HepG2 (cell line): Measurements from ENCODE around the gene BABAM2.

Source experiments
- CBFB ChIP-seq: sonication (generic); formaldehyde crosslinking; IDR thresholded peaks from 2 replicates; pipeline ENCODE4 v1.4.0; 2020; ENCODE audit warnings: missing genetic modification reagents
- HDAC6 ChIP-seq: fragments of 200-600 bp; sonication (generic); IDR thresholded peaks from 2 replicates; pipeline ENCODE4 v1.7.0; 2017; ENCODE audit warnings: mild to moderate bottlenecking, antibody characterized with exemption, low read length, low read depth
- MZF1 ChIP-seq: sonication (generic); formaldehyde crosslinking; IDR thresholded peaks from 2 replicates; pipeline ENCODE4 v1.8.1; 2023; ENCODE audit warnings: mild to moderate bottlenecking, missing genetic modification reagents, borderline replicate concordance
- POLR2A ChIP-seq, 2 experiments: IDR thresholded peaks; 2 replicates each; pipeline ENCODE4 v1.6.1; 2011; ENCODE audit warnings: low read depth in 2 of 2, low read length in 2 of 2, mild to moderate bottlenecking in 1 of 2, moderate library complexity in 1 of 2; ENCODE audit not compliant: insufficient read depth in 1 of 2
- POLR2AphosphoS5 ChIP-seq: IDR thresholded peaks from 2 replicates; pipeline ENCODE4 v1.6.1; 2012; ENCODE audit warnings: low read depth, low read length
- SNAI1 ChIP-seq: sonication (generic); formaldehyde crosslinking; IDR thresholded peaks from 2 replicates; pipeline ENCODE4 v1.5.0; 2020; ENCODE audit warnings: mild to moderate bottlenecking, missing genetic modification reagents, borderline replicate concordance
- TBP ChIP-seq: sonication (generic); formaldehyde crosslinking; IDR thresholded peaks from 2 replicates; pipeline ENCODE4 v1.5.0; 2020; ENCODE audit warnings: missing genetic modification reagents
- ZBTB7A ChIP-seq: sonication (generic); formaldehyde crosslinking; IDR thresholded peaks from 2 replicates; pipeline ENCODE4 v1.8.0; 2022; ENCODE audit warnings: mild to moderate bottlenecking, missing genetic modification reagents
- ZNF720 ChIP-seq: sonication (generic); formaldehyde crosslinking; IDR thresholded peaks from 2 replicates; pipeline ENCODE4 v1.4.0; 2020; ENCODE audit warnings: missing genetic modification reagents
- TF ChIP-seq, protein P1 (sequence below): sonication (generic); formaldehyde crosslinking; IDR thresholded peaks from 2 replicates; pipeline ENCODE4 v1.5.0; 2020; ENCODE audit warnings: mild to moderate bottlenecking, missing genetic modification reagents, moderate library complexity
- TF ChIP-seq, protein P2 (sequence below): sonication (generic); formaldehyde crosslinking; IDR thresholded peaks from 2 replicates; pipeline ENCODE4 v1.4.0; 2020; ENCODE audit warnings: mild to moderate bottlenecking, missing genetic modification reagents
- TF ChIP-seq, protein P3 (sequence below): sonication (generic); formaldehyde crosslinking; IDR thresholded peaks from 2 replicates; pipeline ENCODE4 v1.4.0; 2020; ENCODE audit warnings: low read depth, mild to moderate bottlenecking, missing genetic modification reagents
- TF ChIP-seq, protein P4 (sequence below): fragments of 450-650 bp; IDR thresholded peaks from 2 replicates; pipeline ENCODE4 v1.6.1; 2017
- TF ChIP-seq, protein P5 (sequence below), 2 experiments: sonication (generic) in 1 of 2; formaldehyde crosslinking in 1 of 2; IDR thresholded peaks; 2 replicates each; pipeline versions ENCODE4 v1.4.0 to v1.6.1; 2018 to 2020; ENCODE audit warnings: missing genetic modification reagents in 2 of 2, borderline replicate concordance in 1 of 2, low read depth in 1 of 2, mild to moderate bottlenecking in 1 of 2, missing biosample characterization in 1 of 2

DNA sequence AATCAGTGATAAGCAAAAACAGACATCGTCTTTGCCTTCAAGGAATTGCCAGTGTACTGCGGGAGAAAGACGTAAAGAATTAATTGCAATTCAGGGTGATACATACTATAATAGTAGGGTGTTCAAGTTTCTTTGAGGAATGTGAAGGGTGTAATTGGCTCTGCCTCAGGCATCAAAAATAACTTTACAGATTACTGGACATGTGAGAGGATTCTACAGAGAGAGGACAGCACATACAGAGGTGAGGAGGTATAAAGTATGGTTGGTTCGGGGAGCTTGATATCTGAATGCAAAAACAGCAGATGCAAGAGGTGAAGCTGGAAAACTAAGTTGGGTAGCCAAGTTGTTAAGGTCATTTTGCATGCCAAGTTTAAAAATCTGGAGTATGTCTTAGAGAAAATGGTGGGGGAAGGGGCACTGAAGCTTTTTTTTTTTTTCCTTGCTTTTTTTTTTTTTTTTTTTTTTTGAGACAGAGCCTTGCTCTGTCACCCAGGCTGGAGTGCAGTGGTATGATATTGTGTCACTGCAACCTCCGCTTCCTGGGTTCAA is 274.6 kb downstream of the BABAM2 start:
- TF ChIP-seq, protein P1, sequence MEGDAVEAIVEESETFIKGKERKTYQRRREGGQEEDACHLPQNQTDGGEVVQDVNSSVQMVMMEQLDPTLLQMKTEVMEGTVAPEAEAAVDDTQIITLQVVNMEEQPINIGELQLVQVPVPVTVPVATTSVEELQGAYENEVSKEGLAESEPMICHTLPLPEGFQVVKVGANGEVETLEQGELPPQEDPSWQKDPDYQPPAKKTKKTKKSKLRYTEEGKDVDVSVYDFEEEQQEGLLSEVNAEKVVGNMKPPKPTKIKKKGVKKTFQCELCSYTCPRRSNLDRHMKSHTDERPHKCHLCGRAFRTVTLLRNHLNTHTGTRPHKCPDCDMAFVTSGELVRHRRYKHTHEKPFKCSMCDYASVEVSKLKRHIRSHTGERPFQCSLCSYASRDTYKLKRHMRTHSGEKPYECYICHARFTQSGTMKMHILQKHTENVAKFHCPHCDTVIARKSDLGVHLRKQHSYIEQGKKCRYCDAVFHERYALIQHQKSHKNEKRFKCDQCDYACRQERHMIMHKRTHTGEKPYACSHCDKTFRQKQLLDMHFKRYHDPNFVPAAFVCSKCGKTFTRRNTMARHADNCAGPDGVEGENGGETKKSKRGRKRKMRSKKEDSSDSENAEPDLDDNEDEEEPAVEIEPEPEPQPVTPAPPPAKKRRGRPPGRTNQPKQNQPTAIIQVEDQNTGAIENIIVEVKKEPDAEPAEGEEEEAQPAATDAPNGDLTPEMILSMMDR: no peak
- TF ChIP-seq HDAC6 (no peak), POLR2AphosphoS5 (no peak), ZBTB7A (CRISPR knock-in tag) (no peak), MZF1 (CRISPR knock-in tag) (no peak), POLR2A (IDR thresholded peaks at IDR 0.05; ENCODE audit: insufficient read depth in 1 of 2, low read depth in 2 of 2, low read length in 2 of 2) (no peak), ZNF720 (no peak), SNAI1 (CRISPR knock-in tag) (no peak), TBP (no peak), CBFB (CRISPR knock-in tag) (no peak)
- TF ChIP-seq, protein P2, sequence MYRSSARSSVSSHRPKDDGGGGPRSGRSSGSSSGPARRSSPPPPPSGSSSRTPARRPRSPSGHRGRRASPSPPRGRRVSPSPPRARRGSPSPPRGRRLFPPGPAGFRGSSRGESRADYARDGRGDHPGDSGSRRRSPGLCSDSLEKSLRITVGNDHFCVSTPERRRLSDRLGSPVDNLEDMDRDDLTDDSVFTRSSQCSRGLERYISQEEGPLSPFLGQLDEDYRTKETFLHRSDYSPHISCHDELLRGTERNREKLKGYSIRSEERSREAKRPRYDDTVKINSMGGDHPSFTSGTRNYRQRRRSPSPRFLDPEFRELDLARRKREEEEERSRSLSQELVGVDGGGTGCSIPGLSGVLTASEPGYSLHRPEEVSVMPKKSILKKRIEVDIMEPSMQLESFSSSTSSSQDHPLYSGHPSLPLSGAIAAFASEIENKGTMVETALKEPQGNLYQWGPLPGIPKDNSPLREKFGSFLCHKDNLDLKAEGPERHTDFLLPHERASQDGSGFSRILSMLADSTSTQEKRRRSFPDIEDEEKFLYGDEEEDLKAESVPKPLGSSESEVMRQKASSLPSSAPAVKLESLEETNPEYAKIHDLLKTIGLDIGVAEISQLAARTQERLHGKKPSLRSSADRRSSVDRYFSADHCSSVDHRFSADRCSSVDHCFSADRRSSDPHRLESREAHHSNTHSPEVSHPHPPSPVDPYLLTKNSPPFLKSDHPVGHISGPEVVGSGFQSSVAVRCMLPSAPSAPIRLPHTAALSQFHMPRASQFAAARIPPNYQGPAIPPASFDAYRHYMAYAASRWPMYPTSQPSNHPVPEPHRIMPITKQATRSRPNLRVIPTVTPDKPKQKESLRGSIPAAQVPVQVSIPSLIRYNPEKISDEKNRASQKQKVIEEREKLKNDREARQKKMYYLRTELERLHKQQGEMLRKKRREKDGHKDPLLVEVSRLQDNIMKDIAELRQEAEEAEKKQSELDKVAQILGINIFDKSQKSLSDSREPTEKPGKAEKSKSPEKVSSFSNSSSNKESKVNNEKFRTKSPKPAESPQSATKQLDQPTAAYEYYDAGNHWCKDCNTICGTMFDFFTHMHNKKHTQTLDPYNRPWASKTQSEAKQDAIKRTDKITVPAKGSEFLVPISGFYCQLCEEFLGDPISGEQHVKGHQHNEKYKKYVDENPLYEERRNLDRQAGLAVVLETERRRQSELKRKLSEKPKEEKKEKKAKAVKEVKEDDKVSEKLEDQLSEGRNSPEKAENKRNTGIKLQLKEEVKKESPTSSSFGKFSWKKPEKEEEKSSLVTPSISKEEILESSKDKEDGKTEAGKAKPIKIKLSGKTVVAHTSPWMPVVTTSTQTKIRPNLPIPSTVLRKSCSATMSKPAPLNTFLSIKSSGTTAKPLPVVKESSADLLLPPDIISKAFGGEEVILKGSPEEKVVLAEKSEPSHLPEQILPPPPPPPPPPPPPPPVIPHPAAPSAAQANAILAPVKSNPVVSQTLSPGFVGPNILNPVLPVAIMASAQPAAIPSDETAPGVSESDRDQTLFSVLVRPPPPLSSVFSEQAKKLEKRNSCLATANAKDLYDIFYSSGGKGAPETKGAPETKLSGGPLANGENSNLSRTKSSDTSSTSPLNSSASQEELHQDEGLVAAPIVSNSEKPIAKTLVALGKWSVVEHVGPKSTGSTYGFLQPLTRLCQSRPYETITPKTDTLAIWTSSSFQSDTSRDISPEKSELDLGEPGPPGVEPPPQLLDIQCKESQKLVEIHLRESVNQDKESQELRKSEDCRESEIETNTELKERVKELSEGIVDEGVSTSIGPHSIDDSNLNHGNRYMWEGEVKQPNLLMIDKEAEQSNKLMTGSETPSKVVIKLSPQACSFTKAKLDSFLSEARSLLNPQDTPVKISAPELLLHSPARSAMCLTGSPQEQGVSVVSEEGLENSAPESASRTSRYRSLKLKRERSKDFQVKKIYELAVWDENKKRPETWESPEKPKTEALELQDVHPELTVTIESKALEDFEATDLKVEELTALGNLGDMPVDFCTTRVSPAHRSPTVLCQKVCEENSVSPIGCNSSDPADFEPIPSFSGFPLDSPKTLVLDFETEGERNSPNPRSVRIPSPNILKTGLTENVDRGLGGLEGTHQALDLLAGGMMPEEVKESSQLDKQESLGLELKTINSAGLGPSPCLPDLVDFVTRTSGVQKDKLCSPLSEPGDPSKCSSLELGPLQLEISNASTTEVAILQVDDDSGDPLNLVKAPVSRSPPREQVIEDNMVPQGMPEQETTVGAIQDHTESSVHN (CRISPR knock-in tag): no peak
- TF ChIP-seq, protein P3, sequence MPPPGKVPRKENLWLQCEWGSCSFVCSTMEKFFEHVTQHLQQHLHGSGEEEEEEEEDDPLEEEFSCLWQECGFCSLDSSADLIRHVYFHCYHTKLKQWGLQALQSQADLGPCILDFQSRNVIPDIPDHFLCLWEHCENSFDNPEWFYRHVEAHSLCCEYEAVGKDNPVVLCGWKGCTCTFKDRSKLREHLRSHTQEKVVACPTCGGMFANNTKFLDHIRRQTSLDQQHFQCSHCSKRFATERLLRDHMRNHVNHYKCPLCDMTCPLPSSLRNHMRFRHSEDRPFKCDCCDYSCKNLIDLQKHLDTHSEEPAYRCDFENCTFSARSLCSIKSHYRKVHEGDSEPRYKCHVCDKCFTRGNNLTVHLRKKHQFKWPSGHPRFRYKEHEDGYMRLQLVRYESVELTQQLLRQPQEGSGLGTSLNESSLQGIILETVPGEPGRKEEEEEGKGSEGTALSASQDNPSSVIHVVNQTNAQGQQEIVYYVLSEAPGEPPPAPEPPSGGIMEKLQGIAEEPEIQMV (CRISPR knock-in tag): no peak
- TF ChIP-seq, protein P4, sequence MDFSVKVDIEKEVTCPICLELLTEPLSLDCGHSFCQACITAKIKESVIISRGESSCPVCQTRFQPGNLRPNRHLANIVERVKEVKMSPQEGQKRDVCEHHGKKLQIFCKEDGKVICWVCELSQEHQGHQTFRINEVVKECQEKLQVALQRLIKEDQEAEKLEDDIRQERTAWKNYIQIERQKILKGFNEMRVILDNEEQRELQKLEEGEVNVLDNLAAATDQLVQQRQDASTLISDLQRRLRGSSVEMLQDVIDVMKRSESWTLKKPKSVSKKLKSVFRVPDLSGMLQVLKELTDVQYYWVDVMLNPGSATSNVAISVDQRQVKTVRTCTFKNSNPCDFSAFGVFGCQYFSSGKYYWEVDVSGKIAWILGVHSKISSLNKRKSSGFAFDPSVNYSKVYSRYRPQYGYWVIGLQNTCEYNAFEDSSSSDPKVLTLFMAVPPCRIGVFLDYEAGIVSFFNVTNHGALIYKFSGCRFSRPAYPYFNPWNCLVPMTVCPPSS: no peak
- TF ChIP-seq, protein P5, sequence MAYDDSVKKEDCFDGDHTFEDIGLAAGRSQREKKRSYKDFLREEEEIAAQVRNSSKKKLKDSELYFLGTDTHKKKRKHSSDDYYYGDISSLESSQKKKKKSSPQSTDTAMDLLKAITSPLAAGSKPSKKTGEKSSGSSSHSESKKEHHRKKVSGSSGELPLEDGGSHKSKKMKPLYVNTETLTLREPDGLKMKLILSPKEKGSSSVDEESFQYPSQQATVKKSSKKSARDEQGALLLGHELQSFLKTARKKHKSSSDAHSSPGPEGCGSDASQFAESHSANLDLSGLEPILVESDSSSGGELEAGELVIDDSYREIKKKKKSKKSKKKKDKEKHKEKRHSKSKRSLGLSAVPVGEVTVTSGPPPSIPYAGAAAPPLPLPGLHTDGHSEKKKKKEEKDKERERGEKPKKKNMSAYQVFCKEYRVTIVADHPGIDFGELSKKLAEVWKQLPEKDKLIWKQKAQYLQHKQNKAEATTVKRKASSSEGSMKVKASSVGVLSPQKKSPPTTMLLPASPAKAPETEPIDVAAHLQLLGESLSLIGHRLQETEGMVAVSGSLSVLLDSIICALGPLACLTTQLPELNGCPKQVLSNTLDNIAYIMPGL (CRISPR knock-in tag; IDR thresholded peaks at IDR 0.05; ENCODE audit: borderline replicate concordance in 1 of 2, low read depth in 1 of 2): no peak
